ENCODE measurements around the gene NME7.

Gene NME7

DNA sequence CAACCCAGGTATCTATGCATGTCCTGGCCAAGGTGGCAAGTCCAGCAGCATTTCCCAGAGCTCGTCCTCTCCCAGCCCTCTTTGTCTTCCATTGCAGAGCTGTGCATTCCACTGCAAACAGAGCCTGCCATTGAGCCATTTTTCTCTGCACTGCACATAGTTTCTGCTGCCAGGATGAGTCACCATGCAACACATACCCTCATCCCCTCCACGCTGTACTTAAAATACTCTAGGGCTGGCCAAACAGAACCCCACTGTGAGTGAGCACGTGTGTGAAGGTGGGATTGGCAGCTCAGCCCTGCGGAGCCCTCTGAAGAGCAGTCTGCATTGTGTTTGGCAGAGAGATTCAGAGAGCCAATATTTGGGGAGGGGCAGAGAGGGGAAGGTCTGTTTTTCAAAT is 265.0 kb downstream of the NME7 start:
- no peak for DNase-seq (ENCODE audit: low spot score)
- TF ChIP-seq, protein P1, sequence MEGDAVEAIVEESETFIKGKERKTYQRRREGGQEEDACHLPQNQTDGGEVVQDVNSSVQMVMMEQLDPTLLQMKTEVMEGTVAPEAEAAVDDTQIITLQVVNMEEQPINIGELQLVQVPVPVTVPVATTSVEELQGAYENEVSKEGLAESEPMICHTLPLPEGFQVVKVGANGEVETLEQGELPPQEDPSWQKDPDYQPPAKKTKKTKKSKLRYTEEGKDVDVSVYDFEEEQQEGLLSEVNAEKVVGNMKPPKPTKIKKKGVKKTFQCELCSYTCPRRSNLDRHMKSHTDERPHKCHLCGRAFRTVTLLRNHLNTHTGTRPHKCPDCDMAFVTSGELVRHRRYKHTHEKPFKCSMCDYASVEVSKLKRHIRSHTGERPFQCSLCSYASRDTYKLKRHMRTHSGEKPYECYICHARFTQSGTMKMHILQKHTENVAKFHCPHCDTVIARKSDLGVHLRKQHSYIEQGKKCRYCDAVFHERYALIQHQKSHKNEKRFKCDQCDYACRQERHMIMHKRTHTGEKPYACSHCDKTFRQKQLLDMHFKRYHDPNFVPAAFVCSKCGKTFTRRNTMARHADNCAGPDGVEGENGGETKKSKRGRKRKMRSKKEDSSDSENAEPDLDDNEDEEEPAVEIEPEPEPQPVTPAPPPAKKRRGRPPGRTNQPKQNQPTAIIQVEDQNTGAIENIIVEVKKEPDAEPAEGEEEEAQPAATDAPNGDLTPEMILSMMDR (IDR thresholded peaks at IDR 0.05; ENCODE audit: extremely low read depth, insufficient read depth, missing control alignments) = no peak
- in situ Hi-C loops (cut with MboI; ENCODE audit: low pct_unique_long_range_greater_than_20kb, low sequenced_read_pairs, unreplicated experiment) = loop anchor here (25.0 kb wide), 1 partner anchor 465 kb away; no protein-coding TSS in a partner anchor

DNA sequence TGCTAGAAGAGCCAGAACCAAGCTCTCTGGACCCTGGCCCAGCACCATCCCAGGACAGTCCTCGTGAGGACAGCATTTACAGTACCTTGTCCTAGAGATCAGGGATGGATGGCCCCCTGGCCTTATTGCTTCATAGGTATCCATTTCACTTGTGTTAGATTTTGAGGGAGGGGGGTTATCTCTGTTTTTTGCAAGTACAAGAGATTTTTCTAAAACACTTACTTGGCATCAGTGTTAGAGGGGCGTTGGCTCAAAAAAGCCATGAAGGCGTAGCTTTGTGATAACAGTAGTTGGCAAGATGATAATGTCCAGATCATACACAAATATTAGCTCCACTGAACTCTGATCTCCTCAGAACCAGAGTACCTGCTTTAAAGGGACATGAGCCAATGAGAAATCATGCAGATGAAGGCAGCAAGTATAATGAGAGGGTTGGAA is 266.9 kb downstream of the NME7 start:
- no peak for DNase-seq (ENCODE audit: low spot score)
- in situ Hi-C loops (cut with MboI; ENCODE audit: low pct_unique_long_range_greater_than_20kb, low sequenced_read_pairs, unreplicated experiment) = loop anchor here (25.0 kb wide), 1 partner anchor 463 kb away; no protein-coding TSS in a partner anchor
- TF ChIP-seq, protein P1 (IDR thresholded peaks at IDR 0.05; ENCODE audit: extremely low read depth, insufficient read depth, missing control alignments) = no peak

DNA sequence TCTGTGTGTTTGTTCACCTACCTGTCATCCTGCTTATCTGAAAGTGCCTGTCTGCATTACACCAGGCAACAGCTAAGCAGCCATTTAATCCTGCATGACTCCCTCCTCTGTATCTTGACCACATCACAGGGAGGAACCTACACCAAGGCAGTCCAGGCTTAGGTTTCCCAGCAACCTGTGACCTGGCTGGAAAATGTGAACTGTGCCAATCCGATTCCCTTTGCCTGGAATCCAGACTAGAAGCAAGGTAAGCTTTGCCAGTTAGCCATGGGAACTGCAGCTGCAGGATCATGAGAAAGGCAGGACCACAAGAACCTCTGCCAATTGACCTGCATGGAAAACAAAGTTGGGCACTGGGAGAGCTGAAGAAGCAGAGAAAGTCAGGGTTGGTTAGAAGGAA is 267.4 kb downstream of the NME7 start:
- TF ChIP-seq, protein P1 (IDR thresholded peaks at IDR 0.05; ENCODE audit: extremely low read depth, insufficient read depth, missing control alignments) = no peak
- in situ Hi-C loops (cut with MboI; ENCODE audit: low pct_unique_long_range_greater_than_20kb, low sequenced_read_pairs, unreplicated experiment) = loop anchor here (25.0 kb wide), 1 partner anchor 463 kb away; no protein-coding TSS in a partner anchor
- DNase-seq (ENCODE audit: low spot score) = no peak

DNA sequence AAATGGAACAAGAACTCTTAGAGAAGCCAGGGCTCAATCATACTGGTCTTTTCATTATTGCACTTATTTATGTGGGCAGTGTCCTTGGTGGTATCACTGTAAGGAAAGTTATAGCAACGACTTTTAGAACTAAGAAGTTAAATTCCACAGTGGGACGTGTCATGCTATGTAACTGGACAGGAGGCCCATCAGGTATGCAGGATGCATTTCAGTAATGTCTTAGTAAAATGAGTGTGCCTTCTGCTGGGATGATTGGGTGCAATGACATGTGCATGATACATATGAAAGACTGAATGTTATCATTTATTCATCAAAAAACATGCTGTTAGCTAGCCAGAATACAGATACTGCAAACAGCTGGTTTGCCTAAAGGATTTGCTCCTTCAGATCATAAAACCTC is 268.0 kb downstream of the NME7 start:
- no peak for DNase-seq (ENCODE audit: low spot score)
- TF ChIP-seq, protein P1 (IDR thresholded peaks at IDR 0.05; ENCODE audit: extremely low read depth, insufficient read depth, missing control alignments) = no peak
- in situ Hi-C loops (cut with MboI; ENCODE audit: low pct_unique_long_range_greater_than_20kb, low sequenced_read_pairs, unreplicated experiment) = no loop called here

DNA sequence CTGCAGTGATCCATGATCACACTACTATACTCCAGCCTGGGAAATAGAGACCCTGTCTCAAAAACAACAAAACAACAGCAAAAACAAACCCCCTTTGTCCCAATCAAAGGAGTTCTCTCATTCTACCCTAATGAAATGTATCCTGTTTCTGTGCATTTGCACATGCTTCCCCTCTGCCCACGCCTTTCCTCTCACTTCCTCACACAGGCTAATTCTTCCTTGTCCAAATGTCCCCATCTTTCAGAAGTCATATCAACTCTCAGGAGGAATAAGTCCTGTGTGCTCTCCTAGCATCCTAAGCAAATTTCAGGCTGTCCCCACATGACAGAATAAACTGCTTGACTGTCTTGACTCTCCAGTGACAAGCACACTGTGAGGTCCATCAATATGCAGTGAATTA is 269.2 kb downstream of the NME7 start:
- DNase-seq (ENCODE audit: low spot score) = no peak
- TF ChIP-seq, protein P1 (IDR thresholded peaks at IDR 0.05; ENCODE audit: extremely low read depth, insufficient read depth, missing control alignments) = no peak
- in situ Hi-C loops (cut with MboI; ENCODE audit: low pct_unique_long_range_greater_than_20kb, low sequenced_read_pairs, unreplicated experiment) = no loop called here

DNA sequence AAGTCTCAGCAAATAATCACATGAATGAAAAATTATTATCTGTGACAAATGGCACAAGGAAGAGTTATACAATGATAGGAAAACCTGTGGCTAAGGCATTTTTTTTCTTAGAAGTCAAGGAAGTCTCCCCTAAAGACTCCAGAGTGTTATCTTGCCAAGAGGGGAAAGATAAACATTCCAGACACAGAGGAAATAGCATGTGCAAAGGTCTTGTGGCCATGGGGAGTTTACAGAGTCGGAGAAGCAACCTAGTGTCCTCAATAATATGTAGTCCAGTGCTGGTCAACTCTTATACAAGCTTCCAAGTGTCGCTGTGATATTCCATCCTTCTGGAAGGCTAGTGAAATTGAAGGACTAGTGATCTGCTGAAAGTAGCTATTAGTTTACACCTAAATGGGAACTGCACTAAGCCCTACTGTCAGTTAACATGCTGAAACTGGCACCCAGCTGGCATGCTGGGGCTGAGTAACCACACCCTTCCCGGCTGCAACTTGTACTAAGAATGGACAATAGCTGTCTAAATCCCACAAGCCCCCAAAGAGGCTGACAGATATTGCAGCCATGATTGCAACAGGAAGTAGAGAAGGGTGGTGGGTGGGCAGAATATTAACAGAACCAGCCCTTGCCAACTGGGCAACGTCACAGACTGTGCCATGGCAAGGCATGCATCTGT is 272.6 kb downstream of the NME7 start:
- TF ChIP-seq, protein P1 (IDR thresholded peaks at IDR 0.05; ENCODE audit: extremely low read depth, insufficient read depth, missing control alignments) = no peak
- in situ Hi-C loops (cut with MboI; ENCODE audit: low pct_unique_long_range_greater_than_20kb, low sequenced_read_pairs, unreplicated experiment) = no loop called here
- DNase-seq (ENCODE audit: low spot score) = no peak
